Lower lobe of right lung (tissue), 2 donors: Measurements from ENCODE around the gene LRP2. TPM values are rescaled to one million over a fixed set of nuclear protein-coding genes. Genes with fewer than 3 reads are reported as not detected.

Experiments used
- ATAC-seq, 2 donors: fragments of 200-7000 bp; cut with Tn5 transposase; one replicate each; pipeline ENCODE4 v1.9.1; 2020 to 2022; ENCODE audit warnings: mild to moderate bottlenecking in 2 of 2, moderate library complexity in 2 of 2
- DNase-seq: peaks from one replicate; pipeline ENCODE4 v3.0.0-alpha.2; 2020
- H3K27ac ChIP-seq: fragments of 200-600 bp; one replicate; pipeline ENCODE4 v1.8.0; 2022
- H3K27me3 ChIP-seq: fragments of 200-600 bp; one replicate; pipeline ENCODE4 v1.8.0; 2022; ENCODE audit warnings: low read depth
- H3K36me3 ChIP-seq: fragments of 200-600 bp; one replicate; pipeline ENCODE4 v1.8.0; 2022; ENCODE audit warnings: mild to moderate bottlenecking
- H3K4me1 ChIP-seq: fragments of 200-600 bp; one replicate; pipeline ENCODE4 v1.8.0; 2022
- H3K4me3 ChIP-seq: fragments of 200-600 bp; one replicate; pipeline ENCODE4 v1.8.0; 2022; ENCODE audit warnings: mild to moderate bottlenecking
- H3K9me3 ChIP-seq: fragments of 200-600 bp; one replicate; pipeline ENCODE4 v1.8.0; 2022
- CTCF ChIP-seq: fragments of 200-600 bp; IDR thresholded peaks from one replicate; pipeline ENCODE4 v1.8.0; 2022; ENCODE audit warnings: antibody characterized with exemption, mild to moderate bottlenecking
- intact Hi-C: fragments of 100-400 bp; cut with DNase I; formaldehyde crosslinking; loops from one replicate; pipeline ENCODE4 v1.11.0; 2022
- total RNA-seq: library from RNA; stranded (reverse); fragmentation: NEBNext Ultra II Directional; extraction: Animal tissue kit (Norgen Biotek cat#: 25700); gene quantifications from one replicate; pipeline ENCODE4 v1.2.1, GENCODE V29; 2021
- donor health status: DM: no; HTN: yes; CAD: no; lungs with severe emphysema.

LRP2 gene
- total RNA-seq, 1 donor from 2014 or later: 47.8 TPM

GRCh38 chr2:169345486-169346437 is 16.6 kb downstream of the LRP2 start:
- no peak for TF ChIP-seq CTCF
- Histone ChIP-seq H3K4me3 (no peak overlapping the region), H3K27me3 (no peaks in the 10 kb centered on the region), H3K4me1 (no peaks in the 10 kb centered on the region), H3K36me3 (no peaks in the 10 kb centered on the region), H3K27ac (no peak overlapping the region), H3K9me3 (no peaks in the 10 kb centered on the region)
- intact Hi-C loops: no loop called here
- no peak for ATAC-seq
- DNase-seq: no peak

GRCh38 chr2:169344736-169345485 is 17.4 kb downstream of the LRP2 start:
- Histone ChIP-seq H3K27me3 (no peaks in the 10 kb centered on the region), H3K9me3 (no peaks in the 10 kb centered on the region), H3K4me3 (no peak overlapping the region), H3K36me3 (no peaks in the 10 kb centered on the region), H3K27ac (no peak overlapping the region), H3K4me1 (no peaks in the 10 kb centered on the region)
- intact Hi-C loops: no loop called here
- no peak for TF ChIP-seq CTCF
- DNase-seq (no peak), ATAC-seq (no peak)

- ATAC-seq: no peak
- H3K4me1 ChIP-seq: no peaks in the 10 kb centered on the region
- no peak for TF ChIP-seq CTCF
- no peaks in the 10 kb centered on the region for H3K36me3 ChIP-seq
- no peak for DNase-seq
- H3K27me3 ChIP-seq: no peaks in the 10 kb centered on the region
- H3K9me3 ChIP-seq: no peaks in the 10 kb centered on the region
- no peak overlapping the region for H3K27ac ChIP-seq
- H3K4me3 ChIP-seq: no peak overlapping the region
- intact Hi-C loops: no loop called here
Observed at GRCh38 chr2:169343202-169343601, 19.1 kb downstream of the LRP2 start.

GRCh38 chr2:169339657-169340056 is 22.7 kb downstream of the LRP2 start:
- no peak for ATAC-seq
- Histone ChIP-seq H3K27ac (no peak overlapping the region), H3K27me3 (no peaks in the 10 kb centered on the region), H3K36me3 (no peaks in the 10 kb centered on the region), H3K4me1 (no peaks in the 10 kb centered on the region), H3K9me3 (no peaks in the 10 kb centered on the region), H3K4me3 (no peak overlapping the region)
- no peak for DNase-seq
- intact Hi-C loops: no loop called here
- no peak for TF ChIP-seq CTCF

- no peaks in the 10 kb centered on the region for H3K36me3 ChIP-seq
- no peaks in the 10 kb centered on the region for H3K27me3 ChIP-seq
- H3K27ac ChIP-seq: no peak overlapping the region
- peak in 1 of 2 donors; percentile 14 for ATAC-seq
- no peaks in the 10 kb centered on the region for H3K9me3 ChIP-seq
- intact Hi-C loops: no loop called here
- H3K4me3 ChIP-seq: no peak overlapping the region
- H3K4me1 ChIP-seq: no peaks in the 10 kb centered on the region
- DNase-seq: no peak
- no peak for TF ChIP-seq CTCF
Observed at GRCh38 chr2:169336695-169337094, 25.6 kb downstream of the LRP2 start.
